Osteoblast (primary cell): ENCODE measurements around the gene COA3. TPM values are rescaled to one million over a fixed set of nuclear protein-coding genes. Genes with fewer than 3 reads are reported as not detected.

Source experiments
- DNase-seq: peaks from one replicate; pipeline ENCODE4 v3.0.0; 2011; ENCODE audit warnings: low spot score, mixed read lengths; ENCODE audit not compliant: insufficient read length; ENCODE audit errors: missing footprints
- H2AFZ ChIP-seq: 2 replicates; pipeline ENCODE4 v1.6.0; 2011; ENCODE audit warnings: mild to moderate bottlenecking, low read length
- H3K27ac ChIP-seq: 2 replicates; pipeline ENCODE4 v1.5.1; 2011; ENCODE audit warnings: mild to moderate bottlenecking, low read depth, low read length, moderate library complexity
- H3K27me3 ChIP-seq: 2 replicates; pipeline ENCODE4 v1.6.0; 2012; ENCODE audit warnings: mild to moderate bottlenecking, control low read depth, inconsistent platforms, low read length, moderate library complexity; ENCODE audit not compliant: insufficient read depth
- H3K36me3 ChIP-seq: 2 replicates; pipeline ENCODE4 v1.5.1; 2011; ENCODE audit warnings: mild to moderate bottlenecking, low read length, control low read depth, moderate library complexity; ENCODE audit not compliant: insufficient read depth
- H3K4me1 ChIP-seq: 2 replicates; pipeline ENCODE4 v1.5.1; 2011; ENCODE audit warnings: mild to moderate bottlenecking, low read length, control low read depth, moderate library complexity; ENCODE audit not compliant: insufficient read depth
- H3K4me2 ChIP-seq: 2 replicates; pipeline ENCODE4 v1.6.0; 2011; ENCODE audit warnings: mild to moderate bottlenecking, low read length; ENCODE audit not compliant: insufficient read depth
- H3K4me3 ChIP-seq: fragments of 200-600 bp; sonication (generic); 3 replicates; pipeline ENCODE4 v1.5.1; 2012; ENCODE audit warnings: mild to moderate bottlenecking, low read length, inconsistent platforms; ENCODE audit not compliant: insufficient read depth
- H3K79me2 ChIP-seq: 2 replicates; pipeline ENCODE4 v1.6.0; 2012; ENCODE audit warnings: mild to moderate bottlenecking, low read length, control low read depth, inconsistent platforms; ENCODE audit not compliant: insufficient read depth
- H3K9me3 ChIP-seq: 2 replicates; pipeline ENCODE4 v1.5.1; 2011; ENCODE audit warnings: low read depth, low read length, control low read depth
- H4K20me1 ChIP-seq: 2 replicates; pipeline ENCODE4 v1.6.0; 2012; ENCODE audit warnings: mild to moderate bottlenecking, low read length, control low read depth; ENCODE audit not compliant: insufficient read depth
- total RNA-seq: library from RNA; depleted of rRNA; stranded (reverse); fragments of >200 nt; gene quantifications from 2 replicates; pipeline ENCODE4 v1.2.3, GENCODE V29; 2012
- TF ChIP-seq, protein P1 (sequence below): IDR thresholded peaks from 2 replicates; pipeline ENCODE4 v1.5.1; 2011; ENCODE audit warnings: mild to moderate bottlenecking, low read depth, low read length, moderate library complexity; ENCODE audit errors: extremely low read depth

The COA3 gene
- total RNA-seq, 1 donor: 44.2 TPM

DNA sequence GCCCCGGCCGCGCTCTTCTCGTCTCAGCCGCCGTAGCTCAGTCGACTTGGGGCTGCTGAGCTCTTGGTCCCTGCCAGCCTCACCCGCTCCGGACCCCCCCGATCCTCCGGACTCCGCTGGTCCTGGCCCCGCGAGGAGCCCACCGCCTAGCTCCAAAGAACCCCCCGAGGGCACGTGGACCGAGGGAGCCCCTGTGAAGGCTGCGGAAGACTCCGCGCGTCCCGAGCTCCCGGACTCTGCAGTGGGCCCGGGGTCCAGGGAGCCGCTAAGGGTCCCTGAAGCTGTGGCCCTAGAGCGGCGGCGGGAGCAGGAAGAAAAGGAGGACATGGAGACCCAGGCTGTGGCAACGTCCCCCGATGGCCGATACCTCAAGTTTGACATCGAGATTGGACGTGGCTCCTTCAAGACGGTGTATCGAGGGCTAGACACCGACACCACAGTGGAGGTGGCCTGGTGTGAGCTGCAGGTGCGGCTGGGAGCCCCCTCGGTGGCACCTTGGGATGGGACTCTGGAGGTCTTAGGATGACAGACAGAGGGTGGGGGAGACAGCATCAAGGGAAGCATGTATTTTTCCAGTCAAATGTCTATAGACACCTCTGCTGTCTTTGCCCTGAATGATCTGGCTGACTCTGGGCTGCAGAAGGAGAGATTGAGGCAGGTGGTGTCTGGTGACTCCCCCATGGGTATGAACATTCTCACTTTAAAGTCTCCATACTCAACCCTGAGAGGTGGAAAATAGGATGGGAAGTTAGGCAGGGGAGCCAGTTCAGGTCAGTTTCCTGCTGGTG lies 17.5 kb downstream of the COA3 start:
- Histone ChIP-seq H3K9me3 (no peaks in the 10 kb centered on the region), H4K20me1 (peaks cover 3% of the 10 kb centered on the region), H3K4me1 (peaks cover 26% of the 10 kb centered on the region), H3K4me3 (peak overlapping the region; percentile 74), H2AFZ (no peak overlapping the region), H3K27ac (peak overlapping the region; percentile 8), H3K4me2 (peak overlapping the region; percentile 83), H3K27me3 (no peaks in the 10 kb centered on the region), H3K36me3 (peaks cover 24% of the 10 kb centered on the region), H3K79me2 (peaks cover 15% of the 10 kb centered on the region)
- DNase-seq: peak; percentile 91
- TF ChIP-seq, protein P1, sequence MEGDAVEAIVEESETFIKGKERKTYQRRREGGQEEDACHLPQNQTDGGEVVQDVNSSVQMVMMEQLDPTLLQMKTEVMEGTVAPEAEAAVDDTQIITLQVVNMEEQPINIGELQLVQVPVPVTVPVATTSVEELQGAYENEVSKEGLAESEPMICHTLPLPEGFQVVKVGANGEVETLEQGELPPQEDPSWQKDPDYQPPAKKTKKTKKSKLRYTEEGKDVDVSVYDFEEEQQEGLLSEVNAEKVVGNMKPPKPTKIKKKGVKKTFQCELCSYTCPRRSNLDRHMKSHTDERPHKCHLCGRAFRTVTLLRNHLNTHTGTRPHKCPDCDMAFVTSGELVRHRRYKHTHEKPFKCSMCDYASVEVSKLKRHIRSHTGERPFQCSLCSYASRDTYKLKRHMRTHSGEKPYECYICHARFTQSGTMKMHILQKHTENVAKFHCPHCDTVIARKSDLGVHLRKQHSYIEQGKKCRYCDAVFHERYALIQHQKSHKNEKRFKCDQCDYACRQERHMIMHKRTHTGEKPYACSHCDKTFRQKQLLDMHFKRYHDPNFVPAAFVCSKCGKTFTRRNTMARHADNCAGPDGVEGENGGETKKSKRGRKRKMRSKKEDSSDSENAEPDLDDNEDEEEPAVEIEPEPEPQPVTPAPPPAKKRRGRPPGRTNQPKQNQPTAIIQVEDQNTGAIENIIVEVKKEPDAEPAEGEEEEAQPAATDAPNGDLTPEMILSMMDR: no peak

DNA sequence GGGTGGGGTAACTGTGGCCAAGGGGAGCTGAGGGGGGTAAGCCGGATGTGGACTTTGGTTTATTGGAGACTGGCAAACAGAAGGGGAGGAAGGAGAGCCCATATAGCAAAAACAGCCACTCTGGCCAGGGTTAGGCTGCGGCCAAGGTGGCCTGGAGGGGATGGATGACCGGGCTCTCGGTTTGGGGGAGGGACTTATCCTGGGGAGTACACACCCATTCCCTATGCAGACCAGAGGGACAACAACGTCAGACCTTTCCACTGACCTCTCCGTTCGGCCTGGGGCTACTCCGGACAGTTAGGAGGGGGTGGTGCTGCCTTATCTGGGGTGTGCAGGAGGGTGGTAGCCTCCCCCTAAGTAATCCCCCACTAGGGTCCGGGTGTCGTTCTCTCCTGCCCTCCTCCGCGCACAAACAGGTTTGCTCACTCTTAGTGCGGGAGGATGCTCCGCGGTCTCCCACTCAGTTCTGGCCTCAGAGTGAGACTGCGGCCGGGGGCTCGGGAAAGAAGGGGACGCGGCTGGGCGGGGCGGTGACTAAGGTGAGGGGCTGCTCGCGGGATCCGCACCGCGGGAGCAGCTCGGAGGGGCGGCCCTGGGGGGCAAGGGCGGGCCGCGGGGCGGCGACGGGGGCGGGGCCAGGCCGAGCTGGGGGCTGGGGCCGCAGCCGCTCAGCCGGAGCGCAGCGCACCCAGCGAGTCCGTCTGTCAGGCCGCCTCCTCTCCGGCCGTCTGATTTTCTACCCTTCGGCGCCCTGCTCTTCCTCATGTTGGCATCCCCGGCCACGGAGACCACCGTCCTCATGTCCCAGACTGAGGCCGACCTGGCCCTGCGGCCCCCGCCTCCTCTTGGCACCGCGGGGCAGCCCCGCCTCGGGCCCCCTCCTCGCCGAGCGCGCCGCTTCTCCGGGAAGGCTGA lies 18.3 kb downstream of the COA3 start, which contains the start of gene WNK4:
Gene WNK4, plus strand, starts transcription at position 675 of the 915 bp plus-strand sequence. Its CDS starts 89 bp downstream, at position 764.
- Histone ChIP-seq H3K4me2 (peak within 1 kb of the TSS; percentile 83), H3K27ac (peak within 1 kb of the TSS; percentile 8), H3K79me2 (peaks cover 15% of the 10 kb centered on the region), H3K27me3 (no peaks in the 10 kb centered on the region), H2AFZ (peak within 1 kb of the TSS; percentile 54), H3K4me1 (peaks cover 34% of the 10 kb centered on the region), H4K20me1 (peaks cover 3% of the 10 kb centered on the region), H3K9me3 (no peaks in the 10 kb centered on the region), H3K4me3 (peak within 1 kb of the TSS; percentile 74), H3K36me3 (peaks cover 29% of the 10 kb centered on the region)
- DNase-seq: peak; percentile 94
- TF ChIP-seq, protein P1: no peak

DNA sequence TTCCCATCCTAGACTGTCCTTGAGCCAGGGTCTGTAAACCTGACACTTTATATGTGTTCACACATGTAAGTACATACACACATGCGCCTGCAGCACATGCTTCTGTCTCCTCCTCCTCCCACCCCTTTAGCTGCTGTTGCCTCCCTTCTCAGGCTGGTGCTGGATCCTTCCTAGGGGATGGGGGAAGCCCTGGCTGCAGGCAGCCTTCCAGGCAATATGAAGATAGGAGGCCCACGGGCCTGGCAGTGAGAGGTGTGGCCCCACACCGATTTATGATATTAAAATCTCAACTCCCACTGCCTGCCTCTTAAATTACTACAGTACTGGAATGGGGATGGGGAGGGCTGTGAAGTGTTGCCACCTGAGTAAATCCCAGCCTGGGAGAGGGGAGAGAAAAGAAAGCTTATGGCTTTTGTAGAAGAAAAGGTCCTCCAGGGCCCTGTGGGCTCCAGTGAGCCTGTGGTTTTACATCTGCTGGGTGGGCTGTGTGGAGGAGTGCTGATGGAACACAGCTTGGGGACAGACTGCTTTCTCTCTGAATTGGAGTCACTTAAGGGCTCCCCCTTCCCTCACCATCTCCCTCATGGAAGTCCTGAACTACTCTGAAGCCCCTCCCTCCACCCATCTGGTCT lies 19.1 kb downstream of the COA3 start:
- peaks cover 42% of the 10 kb centered on the region for H3K4me1 ChIP-seq

More for the DNA sequence above, 19.1 kb downstream of the COA3 start:
- peaks cover 3% of the 10 kb centered on the region for H4K20me1 ChIP-seq
- no peak overlapping the region for H3K4me3 ChIP-seq
- H3K36me3 ChIP-seq: peaks cover 36% of the 10 kb centered on the region
- DNase-seq: peak; percentile 47
- no peaks in the 10 kb centered on the region for H3K9me3 ChIP-seq
- TF ChIP-seq, protein P1: no peak
- no peaks in the 10 kb centered on the region for H3K27me3 ChIP-seq
- H3K27ac ChIP-seq: no peak overlapping the region
- peaks cover 15% of the 10 kb centered on the region for H3K79me2 ChIP-seq
- no peak overlapping the region for H2AFZ ChIP-seq
- H3K4me2 ChIP-seq: peak overlapping the region; percentile 83
